B cell (primary cell): ENCODE data around the gene FBXO41.
A peak's percentile ranks its signal among the peaks of the same experiment; 100 is the strongest.

ENCODE experiments used
- CTCF ChIP-seq: fragments of 200-600 bp; IDR thresholded peaks from one replicate; pipeline ENCODE4 v1.8.0; 2022; ENCODE audit warnings: antibody characterized with exemption, mild to moderate bottlenecking
- EZH2 ChIP-seq: IDR thresholded peaks from 2 replicates; pipeline ENCODE4 v1.6.1; 2012; ENCODE audit warnings: borderline replicate concordance, low read depth, mild to moderate bottlenecking, moderate library complexity, low read length; ENCODE audit not compliant: insufficient read depth, poor library complexity, severe bottlenecking

GRCh38 chr2:73292906-73293533, 8.7 kb upstream of the FBXO41 start:
- no peak for TF ChIP-seq CTCF
- TF ChIP-seq EZH2: peak; percentile 24
